ENCODE measurements around the gene LZTS2.

- TF ChIP-seq CTCF (IDR thresholded peaks at IDR 0.05; ENCODE audit: low read depth, low read length, missing input control) (no peak), ZBTB33 (IDR thresholded peaks at IDR 0.05) (no peak), REST (IDR thresholded peaks at IDR 0.05) (no peak), GABPA (IDR thresholded peaks at IDR 0.05 in 1 of 2, conservative IDR thresholded peaks at IDR 0.05 in 1 of 2) (no peak), TAF1 (conservative IDR thresholded peaks at IDR 0.05) (no peak), HNF4A (conservative IDR thresholded peaks at IDR 0.05) (no peak), JUND (IDR thresholded peaks at IDR 0.05) (no peak), RAD21 (IDR thresholded peaks at IDR 0.05) (no peak), SP1 (IDR thresholded peaks at IDR 0.05) (no peak), ATF3 (IDR thresholded peaks at IDR 0.05) (no peak), EGR1 (IDR thresholded peaks at IDR 0.05; ENCODE audit: low read depth in 2 of 2) (no peak), FOXA1 (IDR thresholded peaks at IDR 0.05) (no peak), MAX (IDR thresholded peaks at IDR 0.05) (no peak)
Observed at GRCh38 chr10:100982916-100983830, 16.4 kb upstream of the LZTS2 start.
